Fibroblast of the aortic adventitia (primary cell): Measurements from ENCODE around the gene ZCCHC7. TPM values are rescaled to one million over a fixed set of nuclear protein-coding genes. Genes with fewer than 3 reads are reported as not detected.
A peak's percentile ranks its signal among the peaks of the same experiment; 100 is the strongest.

Experiments used
- DNase-seq: peaks from one replicate; pipeline ENCODE4 v3.0.0-alpha.2; 2010; ENCODE audit warnings: low read depth
- H3K4me3 ChIP-seq: 2 replicates; pipeline ENCODE4 v1.5.1; 2011; ENCODE audit warnings: low read depth, mild to moderate bottlenecking, control low read depth, low read length, moderate library complexity
- CTCF ChIP-seq: IDR thresholded peaks from 2 replicates; pipeline ENCODE4 v1.5.1; 2011; ENCODE audit warnings: mild to moderate bottlenecking, low read length, control low read depth, inconsistent platforms; ENCODE audit not compliant: insufficient read depth
- total RNA-seq: library from RNA; depleted of rRNA; stranded (reverse); fragments of >200 nt; gene quantifications from 2 replicates; pipeline ENCODE4 v1.2.3, GENCODE V29; 2012; ENCODE audit warnings: low replicate concordance

Gene ZCCHC7
- total RNA-seq, 1 donor, result 31.8 TPM

GRCh38 chr9:37094751-37095150 is 25.6 kb upstream of the ZCCHC7 start:
- no peak for DNase-seq
- no peak overlapping the region for H3K4me3 ChIP-seq
- TF ChIP-seq CTCF, result no peak

GRCh38 chr9:37096628-37097027 is 23.7 kb upstream of the ZCCHC7 start:
- DNase-seq, result no peak
- H3K4me3 ChIP-seq, result no peak overlapping the region

GRCh38 chr9:37097294-37097693 is 23.1 kb upstream of the ZCCHC7 start:
- TF ChIP-seq CTCF, result no peak
- H3K4me3 ChIP-seq, result no peak overlapping the region
- DNase-seq, result no peak

More at GRCh38 chr9:37096628-37097027, 23.7 kb upstream of the ZCCHC7 start:
- no peak for TF ChIP-seq CTCF

GRCh38 chr9:37100327-37100726 is 20.0 kb upstream of the ZCCHC7 start:
- H3K4me3 ChIP-seq, result no peak overlapping the region
- TF ChIP-seq CTCF, result no peak
- DNase-seq, result no peak

- no peak overlapping the region for H3K4me3 ChIP-seq
- TF ChIP-seq CTCF, result no peak
- no peak for DNase-seq
Measured at GRCh38 chr9:37100741-37101140, 19.6 kb upstream of the ZCCHC7 start.

GRCh38 chr9:37102486-37102885 is 17.9 kb upstream of the ZCCHC7 start:
- peak; percentile 37 for DNase-seq
- TF ChIP-seq CTCF, result no peak
- H3K4me3 ChIP-seq, result no peak overlapping the region

- peak; percentile 80 for DNase-seq
- no peak overlapping the region for H3K4me3 ChIP-seq
- TF ChIP-seq CTCF, result no peak
Measured at GRCh38 chr9:37104183-37104889, 16.0 kb upstream of the ZCCHC7 start.
